ENCODE data around the gene FYCO1. TPM values are rescaled to one million over a fixed set of nuclear protein-coding genes. Genes with fewer than 3 reads are reported as not detected.
A peak's percentile ranks its signal among the peaks of the same experiment; 100 is the strongest.

The FYCO1 gene
- total and polyA plus RNA-seq, 10 of the 15 experiments (the other 5 are each of a cell fraction or from before 2014, with no cell fraction given), result 1.5 to 8.4 (median 6.5) TPM

- 85% methylated on average over 4 of the region's 4 CpGs for WGBS (ENCODE audit: insufficient coverage, insufficient replicate concordance, low lambda C conversion rate, missing lambda C conversion rate)
- Histone ChIP-seq H3K4me2 (ENCODE audit: control insufficient read depth, insufficient read depth) (no peak overlapping the region), H3K4me1 (ENCODE audit: control insufficient read depth, insufficient read depth, low read length) (peaks cover 14% of the 10 kb centered on the region), H3K27me3 (replicated peaks in 1 of 2; ENCODE audit: control insufficient read depth in 2 of 2, insufficient read depth in 2 of 2, low read length in 1 of 2) (peaks cover 0 to 2% of the 10 kb centered on the region in 2 experiments; a peak in 1 of 4 replicates), H2AFZ (ENCODE audit: control insufficient read depth, low read depth, low read length) (no peak overlapping the region), H3K9me3 (replicated peaks; ENCODE audit: control insufficient read depth, insufficient read depth, low read length) (peaks cover 10% of the 10 kb centered on the region; the same call in 2 of the 3 replicates), H3K9ac (ENCODE audit: control insufficient read depth, insufficient read depth, low read length) (no peak overlapping the region), H3K4me3 (no peak overlapping the region), H3K27ac (ENCODE audit: control insufficient read depth, insufficient read depth) (no peak overlapping the region), H3K36me3 (ENCODE audit: control insufficient read depth in 2 of 2, insufficient read depth in 2 of 2, low read length in 1 of 2) (peaks cover 0 to 8% of the 10 kb centered on the region in 2 experiments; a peak in 3 of 4 replicates), H3K79me2 (ENCODE audit: control insufficient read depth, insufficient read depth, low read length) (no peaks in the 10 kb centered on the region), H4K20me1 (ENCODE audit: control insufficient read depth, insufficient read depth) (no peaks in the 10 kb centered on the region)
- RAD21 ChIA-PET (ENCODE audit: unreplicated experiment), result interaction anchor here (0.6 to 11.1 kb wide), 19 partner anchors 10 to 165 kb away, joined by 3 to 229 read pairs (median 6); partner anchors contain the start of genes CCR9 and LZTFL1
- ATAC-seq (no peak), DNase-seq (ENCODE audit: low read depth, low spot score) (no peak), FAIRE-seq (no peak)
- intact Hi-C loops (cut with micrococcal nuclease; ENCODE audit: unreplicated experiment) (no loop called here), in situ Hi-C loops (cut with MboI) (loop anchor here (5.0 kb wide), 1 partner anchor 49 kb away; no protein-coding TSS in a partner anchor)
- BruUV-seq (replicated peaks), result no TSS peak
- SMC1A ChIA-PET (ENCODE audit: uncharacterized antibody, unreplicated experiment), result interaction anchor here (0.6 to 11.8 kb wide), 18 partner anchors 11 to 313 kb away, joined by 3 to 199 read pairs (median 6); partner anchors contain the start of genes CCR9 and LZTFL1
- CTCF ChIA-PET, result interaction anchor here (0.8 to 8.5 kb wide), 10 partner anchors 10 to 185 kb away, joined by 3 to 67 read pairs (median 6); no protein-coding TSS in a partner anchor
- POLR2A ChIA-PET, result interaction anchor here (0.8 to 6.4 kb wide), 12 partner anchors 9 to 58 kb away, joined by 4 to 41 read pairs (median 6); no protein-coding TSS in a partner anchor
- TF ChIP-seq MTA3 (IDR thresholded peaks at IDR 0.05; ENCODE audit: borderline replicate concordance, low read length), result no peak
- TF ChIP-seq ZBTB11 (CRISPR knock-in tag; IDR thresholded peaks at IDR 0.05), result no peak
- no peak for TF ChIP-seq NFXL1 (IDR thresholded peaks at IDR 0.05; ENCODE audit: borderline replicate concordance)
- no peak for TF ChIP-seq USF1 (IDR thresholded peaks at IDR 0.05; ENCODE audit: borderline replicate concordance, extremely low read length, insufficient read depth, low read depth, low read length)
- TF ChIP-seq LARP7 (IDR thresholded peaks at IDR 0.05), result 0 out of 2 replicates have a peak, but pooled peaks have one; percentile 8
- TF ChIP-seq POLR2AphosphoS2 (IDR thresholded peaks at IDR 0.05; ENCODE audit: low read depth, low read length), result no peak
- TF ChIP-seq PRDM15 (CRISPR knock-in tag; IDR thresholded peaks at IDR 0.05), result no peak
- TF ChIP-seq SREBF2 (IDR thresholded peaks at IDR 0.05; ENCODE audit: low read length), result no peak
- TF ChIP-seq E2F8 (IDR thresholded peaks at IDR 0.05; ENCODE audit: low read depth, partially characterized antibody), result no peak
- 0 out of 2 replicates have a peak, but pooled peaks have one; percentile 5 for TF ChIP-seq IKZF1 (conservative IDR thresholded peaks at IDR 0.05)
- TF ChIP-seq YY1 (IDR thresholded peaks at IDR 0.05; ENCODE audit: low read depth, low read length), result 0 out of 2 replicates have a peak, but pooled peaks have one; percentile 25
- peak; percentile 30; the same call in 1 of the 2 replicates for TF ChIP-seq SMAD5 (IDR thresholded peaks at IDR 0.05; ENCODE audit: low read depth)
Measured at GRCh38 chr3:45910892-45911291, 84.7 kb downstream of the FYCO1 start.

Data from GM12878 (cell line).